GM19455 (cell line): ENCODE measurements around the gene IFIH1.

Source experiments
- ATAC-seq: cut with Tn5 transposase; IDR thresholded peaks from one replicate; pipeline ENCODE4 v1.9.1; 2021; ENCODE audit not compliant: unreplicated experiment

The IFIH1 gene

GRCh38 chr2:162318328-162319180, at the start of gene IFIH1:
TSS of gene IFIH1 (minus strand) at chr2:162318684. CDS start at chr2:162318307, 377 bp downstream.
- peak; percentile 82 for ATAC-seq

GRCh38 chr2:162365392-162365791, 46.9 kb upstream of the IFIH1 start:
- no peak for ATAC-seq

- ATAC-seq = no peak
These were observed 26.1 kb upstream of the IFIH1 start for GRCh38 chr2:162344617-162344950.

- ATAC-seq = peak; percentile 99
These were observed 25.5 kb upstream of the IFIH1 start, which contains the start of gene GCA for GRCh38 chr2:162343824-162344616. TSS of gene GCA (plus strand) at chr2:162344132. CDS start at chr2:162344249, 117 bp downstream.

- no peak for ATAC-seq
These were observed 25.0 kb upstream of the IFIH1 start for GRCh38 chr2:162343492-162343823.

- no peak for ATAC-seq
These were observed 24.4 kb upstream of the IFIH1 start for GRCh38 chr2:162342841-162343240.

GRCh38 chr2:162342321-162342720, 23.8 kb upstream of the IFIH1 start:
- no peak for ATAC-seq

- ATAC-seq = no peak
These were observed 22.3 kb upstream of the IFIH1 start for GRCh38 chr2:162340822-162341221.

GRCh38 chr2:162337868-162338267, 19.4 kb upstream of the IFIH1 start:
- no peak for ATAC-seq

- ATAC-seq = peak; percentile 68
These were observed 15.5 kb upstream of the IFIH1 start for GRCh38 chr2:162333968-162334367.

GRCh38 chr2:162330881-162331280, 12.4 kb upstream of the IFIH1 start:
- ATAC-seq = no peak

GRCh38 chr2:162328424-162329157, 10.1 kb upstream of the IFIH1 start:
- no peak for ATAC-seq

GRCh38 chr2:162327806-162328205, 9.3 kb upstream of the IFIH1 start:
- ATAC-seq = no peak

- no peak for ATAC-seq
These were observed 8.8 kb upstream of the IFIH1 start for GRCh38 chr2:162327134-162327769.

GRCh38 chr2:162324953-162325352, 6.5 kb upstream of the IFIH1 start:
- ATAC-seq = no peak

GRCh38 chr2:162320864-162321517, 2.5 kb upstream of the IFIH1 start:
- no peak for ATAC-seq

- peak; percentile 3 for ATAC-seq
These were observed 590 bp downstream of the IFIH1 start for GRCh38 chr2:162317861-162318327.

- no peak for ATAC-seq
These were observed 1.3 kb downstream of the IFIH1 start for GRCh38 chr2:162317058-162317742.

- no peak for ATAC-seq
These were observed 1.9 kb downstream of the IFIH1 start for GRCh38 chr2:162316590-162316989.

- no peak for ATAC-seq
These were observed 2.5 kb downstream of the IFIH1 start for GRCh38 chr2:162315938-162316337.
